NCI-H526 treated with DMSO at 0.1 percent for 48 hours (cell line): Measurements from ENCODE around the gene TYRP1.
A peak's percentile ranks its signal among the peaks of the same experiment; 100 is the strongest.

Experiments
- DNase-seq: peaks from one replicate; lab custom pipeline; 2025; lab: John Stamatoyannopoulos, UW

TYRP1 gene

GRCh38 chr9:12697719-12698118 lies 4.5 kb downstream of the TYRP1 start:
- no peak for DNase-seq

- no peak for DNase-seq
Measured at GRCh38 chr9:12698266-12698665, 5.1 kb downstream of the TYRP1 start.

- no peak for DNase-seq
Measured at GRCh38 chr9:12698986-12699385, 5.8 kb downstream of the TYRP1 start.

- DNase-seq = no peak
Measured at GRCh38 chr9:12699529-12699928, 6.3 kb downstream of the TYRP1 start.

- no peak for DNase-seq
Measured at GRCh38 chr9:12701126-12701525, 7.9 kb downstream of the TYRP1 start.

- peak; percentile 61 for DNase-seq
Measured at GRCh38 chr9:12702160-12702758, 9.1 kb downstream of the TYRP1 start.

- no peak for DNase-seq
Measured at GRCh38 chr9:12703996-12704395, 10.8 kb downstream of the TYRP1 start.

GRCh38 chr9:12705738-12706391 lies 12.7 kb downstream of the TYRP1 start:
- DNase-seq = no peak

GRCh38 chr9:12708562-12709298 lies 15.5 kb downstream of the TYRP1 start:
- no peak for DNase-seq

GRCh38 chr9:12712532-12712931 lies 19.3 kb downstream of the TYRP1 start:
- DNase-seq = no peak

GRCh38 chr9:12715268-12715667 lies 22.1 kb downstream of the TYRP1 start:
- DNase-seq = no peak

- DNase-seq = peak; percentile 10
Measured at GRCh38 chr9:12716823-12717600, 23.8 kb downstream of the TYRP1 start.

- no peak for DNase-seq
Measured at GRCh38 chr9:12717907-12718306, 24.7 kb downstream of the TYRP1 start.

- peak; percentile 90 for DNase-seq
Measured at GRCh38 chr9:12718482-12719026, 25.4 kb downstream of the TYRP1 start.

GRCh38 chr9:12719431-12719830 lies 26.2 kb downstream of the TYRP1 start:
- DNase-seq = peak; percentile 54

- no peak for DNase-seq
Measured at GRCh38 chr9:12720551-12720950, 27.4 kb downstream of the TYRP1 start.

- no peak for DNase-seq
Measured at GRCh38 chr9:12722131-12722530, 28.9 kb downstream of the TYRP1 start.

- DNase-seq = no peak
Measured at GRCh38 chr9:12723409-12724028, 30.3 kb downstream of the TYRP1 start.

- DNase-seq = no peak
Measured at GRCh38 chr9:12726795-12727194, 33.6 kb downstream of the TYRP1 start.

- no peak for DNase-seq
Measured at GRCh38 chr9:12730198-12730597, 37.0 kb downstream of the TYRP1 start.

GRCh38 chr9:12730927-12731326 lies 37.7 kb downstream of the TYRP1 start:
- DNase-seq = no peak

GRCh38 chr9:12732971-12733370 lies 39.8 kb downstream of the TYRP1 start:
- DNase-seq = no peak
